ENCODE data around the gene TOR4A. TPM values are rescaled to one million over a fixed set of nuclear protein-coding genes. Genes with fewer than 3 reads are reported as not detected.

TOR4A gene
- 11.6 and 11.7 TPM in 2 replicates for total RNA-seq (2014; rRNA removed; shearing (Covaris generic))
- total RNA-seq (2022): 19.7 and 22.3 TPM in 2 replicates
- percentile 52 among the genes with signal in this experiment for Bru-seq, nascent RNA
- percentile 62 among the genes with signal in this experiment for BruChase-seq, experiment 1, labeled RNA remaining after a 6-hour chase
- BruChase-seq, experiment 2, labeled RNA remaining after a 2-hour chase: percentile 74 among the genes with signal in this experiment
- long read RNA-seq, full-length matches to known transcripts: 18 of 31 reads
- long read RNA-seq, partial matches to known transcripts: 13 of 31 reads
- long read RNA-seq, other reads (novel, unspliced or antisense): 0 of 31 reads

- Histone ChIP-seq H2AFZ (ENCODE audit: low read length) (no peak within 1 kb of the TSS), H3K4me1 (ENCODE audit: insufficient read depth, low read length, poor library complexity, severe bottlenecking) (peaks cover 71% of the 10 kb centered on the region), H3K27ac (ENCODE audit: low read depth, low read length, poor library complexity, severe bottlenecking) (peak within 1 kb of the TSS; percentile 77)
Observed at GRCh38 chr9:137277329-137278041, at the start of gene TOR4A. Gene TOR4A (plus strand): TSS chr9:137277726. CDS start chr9:137278690, 964 bp downstream.

DNA sequence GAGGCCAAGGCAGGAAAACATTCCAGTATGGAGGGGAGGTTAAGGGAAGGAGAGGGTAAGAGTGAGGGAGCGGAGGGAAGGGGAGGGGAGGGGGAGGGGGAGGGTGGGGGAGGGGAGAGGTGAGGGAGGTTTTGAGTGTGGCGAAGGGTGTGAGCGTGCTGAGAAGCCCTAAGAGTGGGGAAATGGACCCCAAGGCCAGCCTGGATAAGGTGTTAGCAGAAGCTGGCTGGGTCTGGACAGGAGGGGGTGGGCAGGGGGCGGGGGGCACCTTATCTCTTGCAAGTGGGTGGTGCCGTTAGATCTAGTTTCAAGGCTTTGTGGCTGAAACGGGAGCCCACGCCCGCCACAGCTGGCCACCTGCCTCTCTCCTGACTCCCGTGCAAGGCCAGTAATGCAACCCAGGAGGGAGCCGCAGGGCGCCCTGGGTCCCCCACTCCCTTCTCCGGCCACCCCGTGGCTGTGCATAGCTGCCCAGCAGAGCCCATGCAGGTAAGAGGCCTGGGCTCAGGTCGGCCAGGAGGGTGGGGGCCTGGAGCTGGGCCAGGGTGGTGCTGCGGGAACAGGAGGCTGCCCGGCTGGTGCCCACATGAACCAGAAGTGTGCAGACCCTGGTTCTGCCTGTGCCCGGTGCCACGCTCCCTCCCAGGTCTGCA is 49.5 kb upstream of the TOR4A start:
- no TSS peak for BruUV-seq (replicated peaks)
- Histone ChIP-seq H3K79me2 (ENCODE audit: insufficient read depth, low read depth, low read length) (no peaks in the 10 kb centered on the region), H4K20me1 (ENCODE audit: insufficient read depth, low read length) (no peaks in the 10 kb centered on the region), H3K4me3 (ENCODE audit: low read depth, low read length, poor library complexity, severe bottlenecking) (no peak overlapping the region), H2AFZ (ENCODE audit: low read length) (no peak overlapping the region), H3K4me1 (ENCODE audit: insufficient read depth, low read length, poor library complexity, severe bottlenecking) (peaks cover 13% of the 10 kb centered on the region), H3K9me3 (ENCODE audit: low read length) (no peaks in the 10 kb centered on the region), H3K4me2 (ENCODE audit: low read length) (no peak overlapping the region), H3K27ac (ENCODE audit: low read depth, low read length, poor library complexity, severe bottlenecking) (no peak overlapping the region), H3K9me2 (ENCODE audit: insufficient read depth, low read length) (no peaks in the 10 kb centered on the region), H3K36me3 (ENCODE audit: insufficient read depth, low read length) (no peaks in the 10 kb centered on the region)
- intact Hi-C loops (cut with micrococcal nuclease; ENCODE audit: unreplicated experiment): loop anchor here (1.0 to 2.0 kb wide), 4 partner anchors 28 to 182 kb away; partner anchors contain the start of genes NPDC1 and TPRN
- TF ChIP-seq EZH2phosphoT487 (IDR thresholded peaks at IDR 0.05; ENCODE audit: borderline replicate concordance, low read depth, low read length): no peak
- peak; percentile 10; the same call in 1 of the 2 replicates for TF ChIP-seq CTCF (conservative IDR thresholded peaks at IDR 0.05; ENCODE audit: low read length)
- no peak for DNase-seq (ENCODE audit: low spot score)
- ChIA-PET CTCF (ENCODE audit: unreplicated experiment) (no interaction called here), POLR2A (interaction anchor here (0.6 kb wide), 1 partner anchor 77 kb away, joined by 5 read pairs; no protein-coding TSS in a partner anchor)

More at GRCh38 chr9:137277329-137278041, at the start of gene TOR4A:
- Histone ChIP-seq H4K20me1 (ENCODE audit: insufficient read depth, low read length) (no peaks in the 10 kb centered on the region), H3K4me3 (ENCODE audit: low read depth, low read length, poor library complexity, severe bottlenecking) (peak within 1 kb of the TSS; percentile 69), H3K9me3 (ENCODE audit: low read length) (no peaks in the 10 kb centered on the region), H3K4me2 (ENCODE audit: low read length) (peak within 1 kb of the TSS; percentile 81), H3K9me2 (ENCODE audit: insufficient read depth, low read length) (no peaks in the 10 kb centered on the region), H3K79me2 (ENCODE audit: insufficient read depth, low read depth, low read length) (no peaks in the 10 kb centered on the region), H3K36me3 (ENCODE audit: insufficient read depth, low read length) (peaks cover 11% of the 10 kb centered on the region; the same call in 1 of the 2 replicates)
- POLR2A ChIA-PET: interaction anchor here (0.9 to 1.5 kb wide), 3 partner anchors 9 to 43 kb away, joined by 3 to 4 read pairs (median 3); no protein-coding TSS in a partner anchor
- no TSS peak for BruUV-seq (replicated peaks)
- peak; percentile 42; the same call in 1 of the 2 replicates for TF ChIP-seq CTCF (conservative IDR thresholded peaks at IDR 0.05; ENCODE audit: low read length)
- no peak for TF ChIP-seq EZH2phosphoT487 (IDR thresholded peaks at IDR 0.05; ENCODE audit: borderline replicate concordance, low read depth, low read length)
- CTCF ChIA-PET (ENCODE audit: unreplicated experiment): interaction anchor here (0.8 kb wide), 1 partner anchor 10 kb away, joined by 7 read pairs; no protein-coding TSS in a partner anchor
- peak; percentile 90 for DNase-seq (ENCODE audit: low spot score)
- intact Hi-C loops (cut with micrococcal nuclease; ENCODE audit: unreplicated experiment): loop anchor here (1.0 to 2.0 kb wide), 2 partner anchors 9 to 37 kb away; partner anchors contain the start of gene TUBB4B
